ENCODE data around the gene LCE5A. TPM values are rescaled to one million over a fixed set of nuclear protein-coding genes. Genes with fewer than 3 reads are reported as not detected.

Gene LCE5A
- total and polyA plus RNA-seq, 4 donors = not detected

GRCh38 chr1:152520561-152521090 is 10.0 kb downstream of the LCE5A start:
- TF ChIP-seq YY1 (IDR thresholded peaks at IDR 0.05) (no peak), TAF1 (conservative IDR thresholded peaks at IDR 0.05) (no peak), HNF4A (conservative IDR thresholded peaks at IDR 0.05) (no peak), NR2F2 (IDR thresholded peaks at IDR 0.05) (no peak), MAX (IDR thresholded peaks at IDR 0.05) (no peak), HNF4G (IDR thresholded peaks at IDR 0.05) (no peak), FOXA1 (IDR thresholded peaks at IDR 0.05) (no peak), ZBTB33 (IDR thresholded peaks at IDR 0.05) (no peak), JUND (IDR thresholded peaks at IDR 0.05) (no peak), REST (IDR thresholded peaks at IDR 0.05) (no peak), EGR1 (IDR thresholded peaks at IDR 0.05; ENCODE audit: low read depth in 2 of 2) (no peak), FOXA2 (IDR thresholded peaks at IDR 0.05) (no peak), GABPA (IDR thresholded peaks at IDR 0.05 in 1 of 2, conservative IDR thresholded peaks at IDR 0.05 in 1 of 2) (no peak), SP1 (IDR thresholded peaks at IDR 0.05) (no peak), RAD21 (IDR thresholded peaks at IDR 0.05) (no peak), CTCF (IDR thresholded peaks at IDR 0.05; ENCODE audit: low read depth, low read length, missing input control) (no peak), ATF3 (IDR thresholded peaks at IDR 0.05) (no peak)
- no peak overlapping the region for H3K9ac ChIP-seq (ENCODE audit: low read depth in 1 of 2, low read length in 2 of 2)
- peaks cover 3 to 10% (median 4%) of the 10 kb centered on the region in 4 donors for H3K9me3 ChIP-seq (ENCODE audit: control insufficient read depth in 4 of 4, low read length in 3 of 4)
- H3K27me3 ChIP-seq (ENCODE audit: control insufficient read depth in 4 of 4, insufficient read depth in 4 of 4, low read length in 3 of 4) = peaks cover 0 to 10% (median 2%) of the 10 kb centered on the region in 4 donors
- no peak overlapping the region for H3K27ac ChIP-seq (ENCODE audit: low read depth in 1 of 2, low read length in 2 of 2)
- DNase-seq (ENCODE audit: low spot score) = no peak
- 54% methylated on average over 4 of the region's 4 CpGs for WGBS
- peaks cover 0 to 5% (median 2%) of the 10 kb centered on the region in 4 donors for H3K4me1 ChIP-seq (ENCODE audit: control insufficient read depth in 4 of 4, insufficient read depth in 4 of 4, low read length in 3 of 4)
- H3K36me3 ChIP-seq (ENCODE audit: control insufficient read depth in 4 of 4, insufficient read depth in 3 of 4, low read depth in 1 of 4, low read length in 3 of 4) = no peaks in the 10 kb centered on the region
- no peak overlapping the region for H3K4me3 ChIP-seq (ENCODE audit: low read depth in 1 of 3, low read length in 3 of 3)
